Lower lobe of right lung (tissue), 2 donors: Measurements from ENCODE around the gene ADGRG1. TPM values are rescaled to one million over a fixed set of nuclear protein-coding genes. Genes with fewer than 3 reads are reported as not detected.

Experiments used
- ATAC-seq, 2 donors: fragments of 200-7000 bp; cut with Tn5 transposase; one replicate each; pipeline ENCODE4 v1.9.1; 2020 to 2022; ENCODE audit warnings: mild to moderate bottlenecking in 2 of 2, moderate library complexity in 2 of 2
- DNase-seq: peaks from one replicate; pipeline ENCODE4 v3.0.0-alpha.2; 2020
- H3K27ac ChIP-seq: fragments of 200-600 bp; one replicate; pipeline ENCODE4 v1.8.0; 2022
- H3K27me3 ChIP-seq: fragments of 200-600 bp; one replicate; pipeline ENCODE4 v1.8.0; 2022; ENCODE audit warnings: low read depth
- H3K36me3 ChIP-seq: fragments of 200-600 bp; one replicate; pipeline ENCODE4 v1.8.0; 2022; ENCODE audit warnings: mild to moderate bottlenecking
- H3K4me1 ChIP-seq: fragments of 200-600 bp; one replicate; pipeline ENCODE4 v1.8.0; 2022
- H3K4me3 ChIP-seq: fragments of 200-600 bp; one replicate; pipeline ENCODE4 v1.8.0; 2022; ENCODE audit warnings: mild to moderate bottlenecking
- H3K9me3 ChIP-seq: fragments of 200-600 bp; one replicate; pipeline ENCODE4 v1.8.0; 2022
- CTCF ChIP-seq: fragments of 200-600 bp; IDR thresholded peaks from one replicate; pipeline ENCODE4 v1.8.0; 2022; ENCODE audit warnings: antibody characterized with exemption, mild to moderate bottlenecking
- intact Hi-C: fragments of 100-400 bp; cut with DNase I; formaldehyde crosslinking; loops from one replicate; pipeline ENCODE4 v1.11.0; 2022
- total RNA-seq: library from RNA; stranded (reverse); fragmentation: NEBNext Ultra II Directional; extraction: Animal tissue kit (Norgen Biotek cat#: 25700); gene quantifications from one replicate; pipeline ENCODE4 v1.2.1, GENCODE V29; 2021
- donor health status: DM: no; HTN: yes; CAD: no; lungs with severe emphysema.

ADGRG1 gene
- total RNA-seq, 1 donor from 2014 or later: 37.9 TPM

- ATAC-seq (peak; percentile 80 to 88), DNase-seq (peak; percentile 66)
These were observed 8.7 kb upstream of the ADGRG1 start for GRCh38 chr16:57619606-57620334.

GRCh38 chr16:57620335-57621231 lies 7.8 kb upstream of the ADGRG1 start:
- DNase-seq (peak; percentile 76), ATAC-seq (peak; percentile 59 to 70)
- peak overlapping the region; percentile 45 for H3K4me3 ChIP-seq
- no peak for TF ChIP-seq CTCF
- H3K36me3 ChIP-seq: no peaks in the 10 kb centered on the region
- peak overlapping the region; percentile 60 for H3K27ac ChIP-seq
- H3K4me1 ChIP-seq: peaks cover 34% of the 10 kb centered on the region
- intact Hi-C loops: no loop called here
- no peaks in the 10 kb centered on the region for H3K9me3 ChIP-seq
- no peaks in the 10 kb centered on the region for H3K27me3 ChIP-seq

More at GRCh38 chr16:57619606-57620334, 8.7 kb upstream of the ADGRG1 start:
- no peaks in the 10 kb centered on the region for H3K36me3 ChIP-seq
- intact Hi-C loops: no loop called here
- peak overlapping the region; percentile 45 for H3K4me3 ChIP-seq
- peaks cover 34% of the 10 kb centered on the region for H3K4me1 ChIP-seq
- H3K27ac ChIP-seq: peak overlapping the region; percentile 60
- H3K9me3 ChIP-seq: no peaks in the 10 kb centered on the region
- H3K27me3 ChIP-seq: no peaks in the 10 kb centered on the region
- TF ChIP-seq CTCF: no peak

- Histone ChIP-seq H3K27ac (peak overlapping the region; percentile 24), H3K9me3 (no peaks in the 10 kb centered on the region), H3K27me3 (no peaks in the 10 kb centered on the region), H3K36me3 (no peaks in the 10 kb centered on the region), H3K4me1 (peaks cover 34% of the 10 kb centered on the region), H3K4me3 (no peak overlapping the region)
- intact Hi-C loops: no loop called here
- peak; percentile 46 for DNase-seq
- ATAC-seq: no peak
- TF ChIP-seq CTCF: no peak
These were observed 6.7 kb upstream of the ADGRG1 start for GRCh38 chr16:57621521-57622271.

- Histone ChIP-seq H3K4me3 (no peak overlapping the region), H3K27me3 (no peaks in the 10 kb centered on the region), H3K36me3 (no peaks in the 10 kb centered on the region), H3K27ac (no peak overlapping the region), H3K9me3 (no peaks in the 10 kb centered on the region), H3K4me1 (peaks cover 38% of the 10 kb centered on the region)
- DNase-seq (peak; percentile 40), ATAC-seq (no peak)
- no peak for TF ChIP-seq CTCF
- intact Hi-C loops: no loop called here
These were observed 5.8 kb upstream of the ADGRG1 start for GRCh38 chr16:57622361-57623250.
